Mesenteric fat pad (tissue), 1 donor: ENCODE data around the gene CC2D1A. TPM values are rescaled to one million over a fixed set of nuclear protein-coding genes. Genes with fewer than 3 reads are reported as not detected.

Experiments
- DNase-seq: peaks from one replicate; pipeline ENCODE4 v3.0.0-alpha.2; 2020; ENCODE audit warnings: low spot score
- microRNA-seq: library from miRNA; unstranded; fragments of <30 nt; microRNA quantifications from one replicate; pipeline ENCODE4 v1.2.0, GENCODE V29; 2020; ENCODE audit warnings: borderline number of aligned reads
- total RNA-seq: library from RNA; stranded (reverse); fragmentation: NEBNext Ultra II Directional; extraction: Animal tissue kit (Norgen Biotek cat#: 25700); gene quantifications from one replicate; pipeline ENCODE4 v1.2.1, GENCODE V29; 2021
- donor health status: DM: yes; HTN: yes; CAD: no.

The CC2D1A gene
- total RNA-seq, 1 donor from 2014 or later, result 30.2 TPM

DNA sequence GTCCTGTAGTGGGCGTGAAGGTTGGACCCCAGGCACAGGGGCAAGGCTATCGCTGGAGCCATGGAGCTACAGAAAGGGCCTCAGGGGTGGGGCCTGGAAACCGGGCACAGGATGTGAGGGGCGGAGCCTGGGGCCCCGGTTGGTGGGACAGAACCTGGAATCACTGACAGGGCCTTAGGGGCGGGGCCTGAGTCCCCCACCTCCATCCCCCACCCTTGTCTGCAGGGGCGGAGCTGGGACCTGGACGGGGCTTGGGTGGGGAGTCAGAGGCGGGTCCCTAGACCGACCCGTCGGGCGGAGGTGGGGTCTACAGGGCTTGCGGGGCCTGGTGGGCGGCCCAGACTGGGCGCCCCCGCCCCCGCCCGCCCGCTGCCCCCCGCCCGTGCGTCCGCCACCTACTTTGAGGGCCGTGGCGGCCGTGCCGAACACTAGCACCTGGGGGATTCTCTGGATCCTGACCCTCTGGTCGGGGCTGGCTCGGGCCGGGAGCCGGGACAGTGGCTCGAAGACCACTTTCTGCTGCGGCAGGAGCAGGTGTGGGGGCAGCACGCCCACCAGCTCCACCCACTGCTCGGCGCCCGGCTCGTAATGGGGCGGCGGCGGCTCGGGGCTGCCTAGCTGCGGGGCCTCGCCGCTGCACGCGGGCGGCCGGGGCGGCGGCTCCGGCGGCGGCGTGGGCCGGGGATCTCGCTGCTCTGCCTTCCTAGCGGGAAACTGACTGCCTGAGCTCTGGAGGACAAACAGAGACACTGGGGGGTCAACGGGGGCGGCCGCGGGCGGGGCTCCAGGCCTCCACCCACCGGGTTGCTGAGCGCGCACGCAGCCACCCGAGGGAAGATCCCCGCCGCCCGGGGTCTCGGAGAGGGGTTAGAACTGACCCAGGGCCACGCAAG lies 72.6 kb downstream of the CC2D1A start:
- DNase-seq, result no peak

DNA sequence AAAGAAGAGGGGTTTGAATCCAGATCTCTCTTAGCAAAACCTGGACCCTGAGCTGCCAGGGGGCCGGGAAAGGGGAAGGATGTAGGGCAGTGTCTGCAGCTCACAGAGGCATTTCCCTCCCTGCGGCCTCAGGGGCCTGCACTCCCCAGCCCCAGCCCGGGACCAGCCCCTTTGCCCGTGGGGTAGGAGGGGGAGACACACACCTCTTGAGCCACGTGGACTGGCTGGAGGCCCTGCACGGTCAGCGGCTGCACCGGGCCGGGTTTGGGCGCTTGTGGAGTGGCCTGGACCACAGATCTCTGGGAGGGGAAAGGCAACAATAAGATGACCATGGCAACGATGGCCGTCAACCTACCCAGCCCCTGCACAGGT lies 73.2 kb downstream of the CC2D1A start:
- DNase-seq, result no peak

DNA sequence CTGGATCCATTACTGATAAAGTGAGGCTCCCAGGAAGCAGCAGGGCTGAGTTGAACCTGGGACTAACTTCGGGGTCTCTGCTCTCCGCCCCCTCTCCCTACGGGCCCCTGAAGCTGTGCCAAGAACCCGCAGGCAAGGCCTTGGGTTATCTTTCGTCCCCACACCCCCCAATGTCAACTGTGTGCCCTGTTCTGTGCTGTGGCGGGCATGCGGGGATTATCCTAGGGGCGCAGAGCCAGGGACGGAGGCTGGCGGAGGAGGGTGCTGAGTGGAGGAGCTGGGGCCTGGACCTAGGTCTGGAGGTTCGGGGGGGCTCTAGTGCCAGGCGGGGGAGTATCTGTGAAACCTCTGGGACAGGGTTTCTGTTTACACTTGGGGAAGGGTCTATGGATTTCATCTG lies 73.7 kb downstream of the CC2D1A start:
- no peak for DNase-seq

DNA sequence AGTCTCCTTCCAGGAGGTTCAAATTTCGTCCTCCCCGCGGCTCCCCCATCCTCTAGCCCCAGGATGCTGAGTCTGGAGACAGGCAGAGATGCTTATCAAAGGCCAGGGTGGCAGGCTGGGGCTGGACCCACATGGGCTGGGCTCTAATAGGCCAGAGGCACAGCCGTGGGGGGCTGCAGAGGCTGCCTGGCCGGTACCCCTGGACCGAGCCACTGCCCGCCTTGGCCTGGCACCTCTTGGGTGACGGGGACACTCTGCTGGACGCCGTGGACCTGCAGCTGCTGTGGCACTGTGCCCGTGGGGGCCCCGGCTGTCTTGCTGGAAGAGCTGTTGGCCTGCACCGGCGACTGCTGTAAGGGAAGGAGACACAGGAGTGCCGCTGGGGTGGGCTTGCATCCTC lies 74.3 kb downstream of the CC2D1A start:
- no peak for DNase-seq

Small RNA genes within 50 kb of the gene (microRNA-seq; reads per million reads assigned to microRNA genes)
- 271 reads per million, percentile 64 among the genes with 10 or more reads in this experiment for gene MIR181C
- gene MIR181D, result 137 reads per million, percentile 50 among the genes with 10 or more reads in this experiment

Other genes with a start within 250 kb of the CC2D1A start
- 22.9 TPM for gene MRI1, start 141.7 kb upstream of the CC2D1A start, total RNA-seq
- 71.5 TPM for gene C19orf53, start 131.7 kb upstream of the CC2D1A start, total RNA-seq
- 5.2 TPM for gene ZSWIM4, start 110.8 kb upstream of the CC2D1A start, total RNA-seq
- gene NANOS3, start 29.1 kb upstream of the CC2D1A start, total RNA-seq, result not detected
- gene BRME1, start 84 bp upstream of the CC2D1A start, total RNA-seq, result 0.67 TPM
- 0.93 TPM for gene PODNL1, start 32.2 kb downstream of the CC2D1A start, total RNA-seq
- gene DCAF15, start 46.3 kb downstream of the CC2D1A start, total RNA-seq, result 17.5 TPM
- gene RFX1, start 100.1 kb downstream of the CC2D1A start, total RNA-seq, result 12.2 TPM
- gene RLN3, start 121.9 kb downstream of the CC2D1A start, total RNA-seq, result not detected
- gene IL27RA, start 125.6 kb downstream of the CC2D1A start, total RNA-seq, result 8.5 TPM
- gene PALM3, start 155.9 kb downstream of the CC2D1A start, total RNA-seq, result not detected
- 1.7 TPM for gene MISP3, start 166.6 kb downstream of the CC2D1A start, total RNA-seq
- gene C19orf67, start 179.6 kb downstream of the CC2D1A start, total RNA-seq, result not detected
- gene SAMD1, start 184.6 kb downstream of the CC2D1A start, total RNA-seq, result 32.3 TPM
- gene PRKACA, start 211.6 kb downstream of the CC2D1A start, total RNA-seq, result 160 TPM
- gene ASF1B, start 230.4 kb downstream of the CC2D1A start, total RNA-seq, result 0.87 TPM